ENCODE results near the gene NKAIN1. TPM values are rescaled to one million over a fixed set of nuclear protein-coding genes. Genes with fewer than 3 reads are reported as not detected.

Gene NKAIN1
- total RNA-seq, 4 donors from 2014 or later = not detected

DNA sequence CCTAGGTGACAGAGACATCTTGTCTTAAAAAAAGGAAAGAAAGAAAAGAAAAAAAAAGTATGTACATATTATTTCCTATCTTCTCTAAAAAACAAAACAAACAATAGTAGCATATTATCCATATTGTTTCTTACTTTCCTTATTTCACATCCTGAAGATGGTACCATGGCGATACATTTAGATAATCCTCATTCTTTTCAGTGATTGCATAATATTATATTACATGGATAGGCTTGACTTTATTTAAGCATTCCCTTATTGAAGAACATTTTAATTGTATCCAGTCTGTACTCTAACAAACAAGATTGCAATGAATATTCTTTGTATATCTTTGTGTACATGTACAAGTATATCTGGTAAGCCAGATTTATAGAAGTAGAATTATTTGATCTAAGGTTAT, 91.3 kb downstream of the NKAIN1 start:
- TF ChIP-seq EP300 (IDR thresholded peaks at IDR 0.05) (no peak), POLR2A (IDR thresholded peaks at IDR 0.05) (no peak)
- TF ChIP-seq, protein P1, sequence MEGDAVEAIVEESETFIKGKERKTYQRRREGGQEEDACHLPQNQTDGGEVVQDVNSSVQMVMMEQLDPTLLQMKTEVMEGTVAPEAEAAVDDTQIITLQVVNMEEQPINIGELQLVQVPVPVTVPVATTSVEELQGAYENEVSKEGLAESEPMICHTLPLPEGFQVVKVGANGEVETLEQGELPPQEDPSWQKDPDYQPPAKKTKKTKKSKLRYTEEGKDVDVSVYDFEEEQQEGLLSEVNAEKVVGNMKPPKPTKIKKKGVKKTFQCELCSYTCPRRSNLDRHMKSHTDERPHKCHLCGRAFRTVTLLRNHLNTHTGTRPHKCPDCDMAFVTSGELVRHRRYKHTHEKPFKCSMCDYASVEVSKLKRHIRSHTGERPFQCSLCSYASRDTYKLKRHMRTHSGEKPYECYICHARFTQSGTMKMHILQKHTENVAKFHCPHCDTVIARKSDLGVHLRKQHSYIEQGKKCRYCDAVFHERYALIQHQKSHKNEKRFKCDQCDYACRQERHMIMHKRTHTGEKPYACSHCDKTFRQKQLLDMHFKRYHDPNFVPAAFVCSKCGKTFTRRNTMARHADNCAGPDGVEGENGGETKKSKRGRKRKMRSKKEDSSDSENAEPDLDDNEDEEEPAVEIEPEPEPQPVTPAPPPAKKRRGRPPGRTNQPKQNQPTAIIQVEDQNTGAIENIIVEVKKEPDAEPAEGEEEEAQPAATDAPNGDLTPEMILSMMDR (IDR thresholded peaks at IDR 0.05) = no peak
- no peaks in the 10 kb centered on the region for H3K36me3 ChIP-seq
- WGBS, 2 donors = 95 to 98% methylated on average over 1 of the region's 1 CpG

DNA sequence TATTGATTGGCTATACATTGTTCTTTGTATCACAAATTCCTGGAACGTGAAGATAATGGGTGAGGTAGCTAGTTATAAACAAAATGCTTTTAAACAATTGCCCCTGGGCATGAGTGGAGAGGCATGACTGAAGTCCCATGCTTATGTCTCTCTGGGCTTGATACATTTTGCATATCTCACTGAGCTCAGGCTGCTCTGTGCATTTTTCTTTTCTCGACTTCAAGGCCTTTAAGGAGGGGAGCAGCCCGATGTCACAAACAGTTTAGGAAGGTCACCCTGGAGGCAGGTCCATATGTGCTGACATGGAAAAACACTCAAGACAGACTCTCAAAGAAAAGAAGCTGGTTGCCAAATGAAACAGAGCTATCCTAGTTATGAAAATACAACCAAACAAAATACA, 94.0 kb downstream of the NKAIN1 start:
- no peak for DNase-seq (ENCODE audit: low spot score in 2 of 2)
- Histone ChIP-seq H3K27ac (no peak overlapping the region), H3K4me3 (no peak overlapping the region), H3K36me3 (no peaks in the 10 kb centered on the region), H3K4me1 (no peaks in the 10 kb centered on the region), H3K9me3 (no peaks in the 10 kb centered on the region), H3K27me3 (no peaks in the 10 kb centered on the region)
- TF ChIP-seq EP300 (IDR thresholded peaks at IDR 0.05) (no peak), POLR2A (IDR thresholded peaks at IDR 0.05) (no peak)
- TF ChIP-seq, protein P1 (IDR thresholded peaks at IDR 0.05) = no peak
- 18 to 28% methylated on average over 3 of the region's 3 CpGs for WGBS, 2 donors

More for the DNA sequence above, 91.3 kb downstream of the NKAIN1 start:
- no peak overlapping the region for H3K27ac ChIP-seq
- H3K4me1 ChIP-seq = no peaks in the 10 kb centered on the region
- no peaks in the 10 kb centered on the region for H3K9me3 ChIP-seq
- no peak for DNase-seq (ENCODE audit: low spot score in 2 of 2)
- no peaks in the 10 kb centered on the region for H3K27me3 ChIP-seq
- H3K4me3 ChIP-seq = no peak overlapping the region

DNA sequence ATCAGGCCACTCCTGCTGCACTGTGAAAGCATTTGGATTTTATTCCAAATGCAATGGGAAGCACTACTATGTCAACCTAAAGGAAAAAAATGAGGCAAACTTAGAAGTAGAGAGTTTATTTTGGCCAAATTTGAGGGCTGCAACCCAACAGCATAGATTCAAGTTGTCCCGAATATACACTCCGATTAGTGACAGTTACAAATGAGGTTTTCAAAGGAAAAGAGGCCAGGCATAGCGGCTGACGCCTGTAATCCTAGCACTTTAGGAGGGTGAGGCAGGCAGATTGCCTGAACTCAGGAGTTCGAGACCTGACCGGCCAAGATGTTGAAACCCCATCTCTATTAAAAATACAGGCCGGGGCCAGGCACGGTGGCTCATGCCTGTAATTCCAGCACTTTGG, 95.2 kb downstream of the NKAIN1 start:
- Histone ChIP-seq H3K4me1 (no peaks in the 10 kb centered on the region), H3K9me3 (no peaks in the 10 kb centered on the region), H3K27me3 (no peaks in the 10 kb centered on the region), H3K4me3 (no peak overlapping the region), H3K36me3 (no peaks in the 10 kb centered on the region), H3K27ac (no peak overlapping the region)
- no peak for DNase-seq (ENCODE audit: low spot score in 2 of 2)
- TF ChIP-seq, protein P1 (IDR thresholded peaks at IDR 0.05) = no peak
- TF ChIP-seq POLR2A (IDR thresholded peaks at IDR 0.05) (no peak), EP300 (IDR thresholded peaks at IDR 0.05) (no peak)
- WGBS, 2 donors = 75 to 82% methylated on average over 8 of the region's 8 CpGs

DNA sequence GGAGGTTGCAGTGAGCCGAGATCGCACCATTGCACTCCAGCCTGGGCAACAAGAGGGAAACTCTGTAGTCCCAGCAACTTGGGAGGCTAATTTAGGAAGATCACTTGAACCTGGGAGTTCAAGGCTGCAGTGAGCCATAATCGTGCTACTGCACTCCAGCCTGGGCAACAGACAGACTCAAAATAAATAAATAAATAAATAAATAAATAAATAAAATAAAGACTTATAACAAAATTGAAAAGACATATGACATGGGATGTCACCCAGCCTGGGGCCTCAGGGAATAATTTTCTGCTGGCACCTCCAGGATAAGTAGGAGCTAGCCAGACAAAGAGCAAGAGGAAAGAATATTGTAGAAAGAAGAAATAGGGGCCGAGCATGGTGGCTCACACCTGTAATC, 96.2 kb downstream of the NKAIN1 start:
- Histone ChIP-seq H3K27me3 (no peaks in the 10 kb centered on the region), H3K27ac (no peak overlapping the region), H3K36me3 (no peaks in the 10 kb centered on the region), H3K4me1 (no peaks in the 10 kb centered on the region), H3K4me3 (no peak overlapping the region), H3K9me3 (no peaks in the 10 kb centered on the region)
- TF ChIP-seq POLR2A (IDR thresholded peaks at IDR 0.05) (no peak), EP300 (IDR thresholded peaks at IDR 0.05) (no peak)
- TF ChIP-seq, protein P1 (IDR thresholded peaks at IDR 0.05) = no peak
- WGBS, 2 donors = 95 to 99% methylated on average over 4 of the region's 4 CpGs
- DNase-seq (ENCODE audit: low spot score in 2 of 2) = no peak

DNA sequence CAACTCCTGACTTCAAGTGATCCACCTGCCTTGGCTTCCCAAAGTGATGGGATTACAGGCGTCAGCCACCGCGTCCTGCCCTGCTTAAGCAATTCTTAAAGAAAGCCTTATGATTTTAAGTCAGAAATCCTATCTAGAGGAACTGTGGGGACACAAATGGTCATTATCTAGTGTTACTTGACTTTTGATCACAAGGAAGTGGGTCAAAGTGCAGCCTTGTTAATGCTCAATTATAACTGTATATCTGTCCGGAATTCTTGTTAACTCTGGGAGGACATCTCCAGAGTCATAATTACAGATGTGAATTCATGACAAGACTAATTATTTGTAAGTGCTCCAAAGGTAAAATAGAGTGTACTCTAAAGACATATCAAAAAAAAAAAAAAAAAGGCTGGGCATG, 97.3 kb downstream of the NKAIN1 start:
- WGBS, 2 donors = 88 to 93% methylated on average over 4 of the region's 4 CpGs

More for the DNA sequence above, 97.3 kb downstream of the NKAIN1 start:
- no peak for DNase-seq (ENCODE audit: low spot score in 2 of 2)
- Histone ChIP-seq H3K4me3 (no peak overlapping the region), H3K4me1 (no peaks in the 10 kb centered on the region), H3K9me3 (no peaks in the 10 kb centered on the region), H3K27me3 (no peaks in the 10 kb centered on the region), H3K36me3 (no peaks in the 10 kb centered on the region), H3K27ac (no peak overlapping the region)
- TF ChIP-seq EP300 (IDR thresholded peaks at IDR 0.05) (no peak), POLR2A (IDR thresholded peaks at IDR 0.05) (no peak)
- TF ChIP-seq, protein P1 (IDR thresholded peaks at IDR 0.05) = no peak
